ENCODE results near the gene TSHR.

Gene TSHR

DNA sequence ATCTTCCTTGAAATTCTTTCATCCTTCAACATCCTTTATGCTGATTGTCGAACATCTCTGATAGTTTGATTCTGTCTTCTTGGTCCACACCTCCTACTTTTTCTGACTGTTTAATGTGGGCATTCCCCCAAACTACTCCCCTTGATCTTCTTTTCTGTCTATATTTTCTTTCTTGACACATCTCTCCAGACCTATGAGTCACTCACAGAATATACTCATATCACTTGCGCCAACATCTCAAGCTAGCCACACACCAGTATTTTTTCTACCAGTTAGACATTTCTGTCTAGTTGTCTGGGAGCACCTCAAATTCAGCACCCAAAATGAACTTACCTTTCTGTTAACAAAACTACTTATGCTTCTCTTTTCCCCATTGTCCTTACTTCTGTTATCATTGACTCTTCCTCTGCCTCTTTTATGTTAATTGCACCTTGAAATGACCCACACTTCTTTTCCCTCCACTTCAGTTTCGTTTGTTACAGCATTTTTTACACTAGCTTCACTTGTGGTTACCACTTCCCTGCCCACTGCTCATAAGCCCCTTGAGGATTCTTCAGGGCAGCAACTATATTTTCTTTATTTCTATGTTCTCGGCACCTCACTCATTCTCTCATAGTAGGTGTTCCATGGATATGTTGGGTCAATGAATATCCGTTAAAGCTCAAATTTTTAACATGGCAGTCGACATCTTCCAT is 33.5 kb downstream of the TSHR start:
- POLR2A ChIA-PET: no interaction called here
- TF ChIP-seq, protein P1, sequence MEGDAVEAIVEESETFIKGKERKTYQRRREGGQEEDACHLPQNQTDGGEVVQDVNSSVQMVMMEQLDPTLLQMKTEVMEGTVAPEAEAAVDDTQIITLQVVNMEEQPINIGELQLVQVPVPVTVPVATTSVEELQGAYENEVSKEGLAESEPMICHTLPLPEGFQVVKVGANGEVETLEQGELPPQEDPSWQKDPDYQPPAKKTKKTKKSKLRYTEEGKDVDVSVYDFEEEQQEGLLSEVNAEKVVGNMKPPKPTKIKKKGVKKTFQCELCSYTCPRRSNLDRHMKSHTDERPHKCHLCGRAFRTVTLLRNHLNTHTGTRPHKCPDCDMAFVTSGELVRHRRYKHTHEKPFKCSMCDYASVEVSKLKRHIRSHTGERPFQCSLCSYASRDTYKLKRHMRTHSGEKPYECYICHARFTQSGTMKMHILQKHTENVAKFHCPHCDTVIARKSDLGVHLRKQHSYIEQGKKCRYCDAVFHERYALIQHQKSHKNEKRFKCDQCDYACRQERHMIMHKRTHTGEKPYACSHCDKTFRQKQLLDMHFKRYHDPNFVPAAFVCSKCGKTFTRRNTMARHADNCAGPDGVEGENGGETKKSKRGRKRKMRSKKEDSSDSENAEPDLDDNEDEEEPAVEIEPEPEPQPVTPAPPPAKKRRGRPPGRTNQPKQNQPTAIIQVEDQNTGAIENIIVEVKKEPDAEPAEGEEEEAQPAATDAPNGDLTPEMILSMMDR (IDR thresholded peaks at IDR 0.05; ENCODE audit: insufficient read depth, low read length, missing control alignments): no peak

DNA sequence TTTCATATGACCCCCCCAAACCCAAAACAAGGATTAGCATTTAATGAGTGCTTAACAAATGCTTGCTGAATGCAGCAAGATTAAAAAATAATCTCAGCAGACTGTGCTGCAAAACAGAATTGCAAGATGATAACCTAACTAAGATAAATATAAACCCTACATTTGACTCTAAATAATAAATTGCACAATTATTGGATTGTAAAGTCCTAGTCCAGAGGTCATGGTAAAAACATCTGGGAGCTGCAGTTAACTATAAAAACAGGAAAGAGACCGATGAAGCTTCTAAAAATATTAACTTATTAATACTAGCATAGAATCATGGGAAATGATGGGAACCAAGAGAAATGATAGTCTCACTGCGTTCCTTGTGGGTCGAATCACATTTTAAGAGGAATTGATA is 37.2 kb downstream of the TSHR start:
- DNase-seq (ENCODE audit: low read depth, low spot score): no peak
- H3K4me3 ChIP-seq (ENCODE audit: low read depth, low read length): no peak overlapping the region
- ChIA-PET CTCF (interaction anchor here (0.5 to 1.8 kb wide), 6 partner anchors 25 to 472 kb away, joined by 3 to 7 read pairs (median 5); no protein-coding TSS in a partner anchor), POLR2A (no interaction called here)
- TF ChIP-seq, protein P1 (IDR thresholded peaks at IDR 0.05; ENCODE audit: insufficient read depth, low read length, missing control alignments): no peak

More for the DNA sequence above, 33.5 kb downstream of the TSHR start:
- no peak for DNase-seq (ENCODE audit: low read depth, low spot score)
- no peak overlapping the region for H3K4me3 ChIP-seq (ENCODE audit: low read depth, low read length)
- CTCF ChIA-PET: interaction anchor here (0.5 to 8.3 kb wide), 15 partner anchors 9 to 1807 kb away, joined by 3 to 138 read pairs (median 9); partner anchors contain the start of gene TSHR

DNA sequence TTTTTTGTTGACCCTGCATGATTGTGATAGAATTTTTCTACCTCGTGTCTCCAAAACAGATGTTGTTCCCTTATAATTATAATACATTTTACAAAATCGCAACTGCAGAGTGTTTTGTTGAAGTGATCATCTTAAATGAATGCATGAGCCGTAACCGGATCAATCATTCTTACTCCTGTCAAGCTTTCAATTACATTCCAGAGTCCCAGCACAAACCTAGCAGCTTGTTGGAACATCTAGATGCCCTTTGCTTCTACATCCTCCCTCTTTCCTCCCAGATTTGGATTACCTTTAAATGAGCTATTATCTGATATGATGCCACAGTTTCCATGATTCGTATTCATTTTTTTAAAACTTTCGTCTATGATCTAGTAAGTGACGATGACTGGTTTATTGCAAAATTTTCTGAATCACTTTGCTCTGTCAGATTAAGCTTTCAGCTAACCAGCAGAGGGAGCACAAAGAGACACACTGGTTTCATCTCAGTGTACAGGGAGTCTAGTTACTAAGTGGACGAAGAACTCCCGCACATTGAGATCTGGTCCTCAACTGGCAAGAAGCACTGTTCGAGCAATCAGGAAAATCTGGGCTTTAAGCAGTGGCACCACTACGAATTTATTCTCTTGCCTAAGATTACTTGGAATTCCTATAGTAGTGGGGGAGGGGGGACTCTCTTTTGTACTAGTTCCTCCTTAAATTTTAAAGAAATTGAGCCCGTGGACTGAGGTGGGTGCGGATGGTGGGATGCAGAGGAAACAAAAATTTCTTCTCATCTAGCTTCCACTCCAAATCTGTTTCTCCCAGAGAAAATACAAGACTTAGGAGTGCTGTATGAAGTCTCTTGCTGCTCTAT is 40.9 kb downstream of the TSHR start:
- DNase-seq (ENCODE audit: low read depth, low spot score): peak; percentile 40
- TF ChIP-seq, protein P1 (IDR thresholded peaks at IDR 0.05; ENCODE audit: insufficient read depth, low read length, missing control alignments): peak; percentile 67
- CTCF ChIA-PET: interaction anchor here (0.7 to 6.6 kb wide), 29 partner anchors 10 to 471 kb away, joined by 3 to 102 read pairs (median 4); partner anchors contain the start of genes GTF2A1 and TSHR
- no peak overlapping the region for H3K4me3 ChIP-seq (ENCODE audit: low read depth, low read length)
- POLR2A ChIA-PET: interaction anchor here (1.1 kb wide), 1 partner anchor 224 kb away, joined by 5 read pairs; no protein-coding TSS in a partner anchor

DNA sequence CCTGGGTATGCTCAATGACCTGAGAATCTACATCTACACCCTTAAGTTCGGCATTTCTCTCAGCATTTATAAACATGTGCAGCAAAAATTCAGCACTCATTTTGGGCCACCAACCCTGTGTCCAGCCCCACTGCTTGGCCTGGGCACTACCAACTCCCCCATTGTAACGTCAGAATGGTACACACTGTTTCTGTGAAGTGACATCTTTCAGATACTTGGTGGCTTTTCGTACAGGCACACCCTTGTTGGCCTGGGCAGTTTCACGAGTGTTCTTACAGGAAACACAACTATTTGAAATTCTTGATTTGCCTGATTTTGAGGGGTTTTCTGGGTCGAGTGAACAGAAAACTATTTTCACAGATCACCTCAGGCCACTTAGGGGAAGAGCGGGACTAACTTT is 46.0 kb downstream of the TSHR start:
- ChIA-PET CTCF (interaction anchor here (6.6 kb wide), 1 partner anchor 162 kb away, joined by 102 read pairs; no protein-coding TSS in a partner anchor), POLR2A (no interaction called here)
- DNase-seq (ENCODE audit: low read depth, low spot score): no peak
- TF ChIP-seq, protein P1 (IDR thresholded peaks at IDR 0.05; ENCODE audit: insufficient read depth, low read length, missing control alignments): no peak
- H3K4me3 ChIP-seq (ENCODE audit: low read depth, low read length): no peak overlapping the region

DNA sequence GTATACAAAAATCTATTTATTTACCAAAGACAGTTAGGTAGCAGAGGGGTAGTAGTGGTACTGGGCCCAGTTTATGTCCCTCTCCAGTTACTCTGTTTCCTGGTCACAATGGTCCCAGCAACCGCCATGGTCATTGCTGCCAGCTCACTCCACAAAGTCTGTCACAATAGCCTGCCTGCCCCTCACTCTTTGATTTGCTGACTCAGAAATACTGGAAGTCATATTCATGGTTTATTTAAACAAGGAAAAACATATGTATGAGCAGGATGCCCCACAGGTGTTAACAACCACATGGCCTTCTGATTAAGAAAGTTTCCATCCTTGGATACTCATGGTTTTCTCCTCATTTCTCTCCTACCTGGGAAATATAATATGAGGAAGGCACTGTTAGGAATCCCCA is 49.2 kb downstream of the TSHR start:
- H3K4me3 ChIP-seq (ENCODE audit: low read depth, low read length): no peak overlapping the region
- no peak for DNase-seq (ENCODE audit: low read depth, low spot score)
- ChIA-PET CTCF (no interaction called here), POLR2A (no interaction called here)
- TF ChIP-seq, protein P1 (IDR thresholded peaks at IDR 0.05; ENCODE audit: insufficient read depth, low read length, missing control alignments): no peak

Measured in AG04449 (cell line).